Measurements from ENCODE around the gene USP25. TPM values are rescaled to one million over a fixed set of nuclear protein-coding genes. Genes with fewer than 3 reads are reported as not detected.

Gene USP25
- total RNA-seq, 1 donor from 2014 or later = 91.4 TPM

GRCh38 chr21:15761507-15762100 lies 31.8 kb downstream of the USP25 start:
- no peak for DNase-seq (ENCODE audit: low read depth)

- no peak for DNase-seq (ENCODE audit: low read depth)
Measured at GRCh38 chr21:15763359-15763758, 33.6 kb downstream of the USP25 start.

GRCh38 chr21:15764878-15765277 lies 35.1 kb downstream of the USP25 start:
- no peak for DNase-seq (ENCODE audit: low read depth)

- DNase-seq (ENCODE audit: low read depth) = no peak
Measured at GRCh38 chr21:15766952-15767603, 37.3 kb downstream of the USP25 start.

- no peak for DNase-seq (ENCODE audit: low read depth)
Measured at GRCh38 chr21:15768045-15768601, 38.3 kb downstream of the USP25 start.

- no peak for DNase-seq (ENCODE audit: low read depth)
Measured at GRCh38 chr21:15768853-15769252, 39.1 kb downstream of the USP25 start.

- no peak for DNase-seq (ENCODE audit: low read depth)
Measured at GRCh38 chr21:15771311-15771710, 41.5 kb downstream of the USP25 start.

GRCh38 chr21:15772654-15773053 lies 42.9 kb downstream of the USP25 start:
- DNase-seq (ENCODE audit: low read depth) = no peak

GRCh38 chr21:15774590-15774989 lies 44.8 kb downstream of the USP25 start:
- DNase-seq (ENCODE audit: low read depth) = peak; percentile 39

GRCh38 chr21:15775291-15775690 lies 45.5 kb downstream of the USP25 start:
- no peak for DNase-seq (ENCODE audit: low read depth)

GRCh38 chr21:15775981-15776380 lies 46.2 kb downstream of the USP25 start:
- peak; percentile 68 for DNase-seq (ENCODE audit: low read depth)

GRCh38 chr21:15776818-15777217 lies 47.0 kb downstream of the USP25 start:
- DNase-seq (ENCODE audit: low read depth) = no peak

GRCh38 chr21:15781986-15782385 lies 52.2 kb downstream of the USP25 start:
- DNase-seq (ENCODE audit: low read depth) = no peak

- DNase-seq (ENCODE audit: low read depth) = peak; percentile 42
Measured at GRCh38 chr21:15788847-15789523, 59.2 kb downstream of the USP25 start.

GRCh38 chr21:15793109-15793508 lies 63.3 kb downstream of the USP25 start:
- no peak for DNase-seq (ENCODE audit: low read depth)

- no peak for DNase-seq (ENCODE audit: low read depth)
Measured at GRCh38 chr21:15793550-15794235, 63.9 kb downstream of the USP25 start.

- DNase-seq (ENCODE audit: low read depth) = no peak
Measured at GRCh38 chr21:15794277-15794912, 64.6 kb downstream of the USP25 start.

GRCh38 chr21:15795533-15795932 lies 65.8 kb downstream of the USP25 start:
- no peak for DNase-seq (ENCODE audit: low read depth)

- DNase-seq (ENCODE audit: low read depth) = no peak
Measured at GRCh38 chr21:15797577-15798363, 68.0 kb downstream of the USP25 start.

- DNase-seq (ENCODE audit: low read depth) = no peak
Measured at GRCh38 chr21:15801352-15801863, 71.6 kb downstream of the USP25 start.

All from renal cortical epithelial cell (primary cell).